Activated CD8-positive, alpha-beta T cell treated with anti-CD3 and anti-CD28 coated beads, Interleukin-2, amount 10 ng/mL, durations not matched to agents 7 days and 5 days (primary cell): ENCODE data around the gene RGS16. TPM values are rescaled to one million over a fixed set of nuclear protein-coding genes. Genes with fewer than 3 reads are reported as not detected.

Experiments used
- ATAC-seq: fragments of 150-1000 bp; cut with Tn5 transposase; one replicate; pipeline ENCODE4 v1.10.0; 2021; ENCODE audit warnings: moderate library complexity
- CTCF ChIA-PET: fragments of 350-600 bp; sonication (Branson Sonifier 250); formaldehyde crosslinking; loops from one replicate; lab custom pipeline; 2021; ENCODE audit warnings: antibody characterized with exemption; lab: Charles Lee
- POLR2A ChIA-PET: fragments of 350-600 bp; sonication (Branson Sonifier 250); formaldehyde crosslinking; loops from one replicate; lab custom pipeline; 2021; ENCODE audit warnings: antibody characterized with exemption; lab: Charles Lee
- DNase-seq: peaks from one replicate; pipeline ENCODE4 v3.0.0-alpha.2; 2020
- H3K27ac Mint-ChIP-seq: one replicate; pipeline ENCODE4 v1.8.0; 2021; ENCODE audit warnings: mild to moderate bottlenecking, mixed read lengths
- H3K27me3 Mint-ChIP-seq: one replicate; pipeline ENCODE4 v1.8.0; 2021; ENCODE audit warnings: low read depth, mixed read lengths
- H3K36me3 Mint-ChIP-seq: one replicate; pipeline ENCODE4 v1.8.0; 2021; ENCODE audit warnings: low read depth, mixed read lengths
- H3K4me1 Mint-ChIP-seq: one replicate; pipeline ENCODE4 v1.8.0; 2021; ENCODE audit warnings: low read depth, mixed read lengths
- H3K4me3 Mint-ChIP-seq: one replicate; pipeline ENCODE4 v1.8.0; 2021; ENCODE audit warnings: mild to moderate bottlenecking, mixed read lengths
- H3K9me3 Mint-ChIP-seq: one replicate; pipeline ENCODE4 v1.8.0; 2022; ENCODE audit warnings: mixed read lengths; ENCODE audit not compliant: insufficient read depth
- total RNA-seq, 2 experiments: library from RNA; stranded (reverse); gene quantifications; one replicate each; pipeline ENCODE4 v1.2.3, GENCODE V29; 2021

Gene RGS16
- total RNA-seq, 2 experiments from 2014 or later, result 0.63 to 0.66 TPM

DNA sequence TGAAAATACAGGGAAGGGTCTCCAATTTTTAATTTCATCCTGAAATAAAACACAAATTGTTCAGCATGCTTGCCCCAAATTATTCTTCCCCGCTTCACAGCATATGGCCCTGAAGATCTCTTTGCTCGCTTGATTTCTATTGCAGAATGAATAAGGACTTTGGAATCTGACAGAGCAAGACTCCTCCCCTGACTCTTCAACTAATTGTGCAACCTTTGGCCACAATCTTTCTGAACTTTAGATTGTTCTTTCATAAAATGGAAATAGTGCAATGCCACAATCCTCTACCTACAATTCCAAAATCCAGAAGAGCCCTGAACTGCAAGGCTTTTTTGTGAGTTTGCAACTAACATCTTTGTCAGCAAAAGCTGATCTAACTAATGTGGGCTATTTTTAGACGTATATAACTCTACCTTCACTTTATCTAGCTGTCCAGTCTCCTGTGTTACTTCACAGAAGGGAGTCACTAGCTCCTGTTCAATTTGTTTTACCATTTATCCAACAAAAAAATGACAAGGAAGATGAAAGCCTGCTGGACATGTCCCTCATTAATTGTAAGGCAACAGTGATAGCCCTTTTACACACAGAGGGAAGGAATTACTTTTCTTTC, 28.5 kb downstream of the RGS16 start:
- ATAC-seq, result no peak
- POLR2A ChIA-PET, result no interaction called here
- Mint-ChIP-seq H3K36me3 (peaks cover 40% of the 10 kb centered on the region), H3K9me3 (no peaks in the 10 kb centered on the region), H3K27ac (no peak overlapping the region), H3K27me3 (no peaks in the 10 kb centered on the region), H3K4me1 (no peaks in the 10 kb centered on the region), H3K4me3 (no peak overlapping the region)
- CTCF ChIA-PET, result interaction anchor here (1.1 kb wide), 1 partner anchor 13 kb away, joined by 3 read pairs; no protein-coding TSS in a partner anchor
- no peak for DNase-seq

DNA sequence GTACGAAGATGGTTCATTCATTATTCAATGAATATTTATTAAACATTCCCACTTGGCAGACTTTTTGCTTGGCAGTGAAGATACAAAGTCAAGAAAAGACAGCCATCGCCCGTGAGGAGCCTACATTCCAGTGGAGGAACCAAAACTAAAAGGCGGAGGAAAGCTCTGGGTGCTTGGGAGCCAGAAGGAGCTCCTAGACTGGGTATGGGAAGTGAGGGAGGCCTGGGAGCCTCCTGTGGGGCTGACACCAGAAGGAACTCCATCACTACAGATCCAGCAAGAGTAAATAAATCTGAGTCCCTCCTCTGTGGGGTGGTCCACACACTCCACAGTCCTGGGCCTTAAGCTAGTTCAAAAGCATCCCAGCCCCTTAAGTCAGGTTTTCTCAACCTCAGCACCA, 30.0 kb downstream of the RGS16 start:
- Mint-ChIP-seq H3K27me3 (no peaks in the 10 kb centered on the region), H3K4me1 (no peaks in the 10 kb centered on the region), H3K36me3 (peaks cover 30% of the 10 kb centered on the region), H3K4me3 (no peak overlapping the region), H3K27ac (no peak overlapping the region), H3K9me3 (no peaks in the 10 kb centered on the region)
- ChIA-PET CTCF (interaction anchor here (0.9 to 1.8 kb wide), 2 partner anchors 21 to 22 kb away, joined by 6 read pairs; no protein-coding TSS in a partner anchor), POLR2A (no interaction called here)
- ATAC-seq (no peak), DNase-seq (no peak)

DNA sequence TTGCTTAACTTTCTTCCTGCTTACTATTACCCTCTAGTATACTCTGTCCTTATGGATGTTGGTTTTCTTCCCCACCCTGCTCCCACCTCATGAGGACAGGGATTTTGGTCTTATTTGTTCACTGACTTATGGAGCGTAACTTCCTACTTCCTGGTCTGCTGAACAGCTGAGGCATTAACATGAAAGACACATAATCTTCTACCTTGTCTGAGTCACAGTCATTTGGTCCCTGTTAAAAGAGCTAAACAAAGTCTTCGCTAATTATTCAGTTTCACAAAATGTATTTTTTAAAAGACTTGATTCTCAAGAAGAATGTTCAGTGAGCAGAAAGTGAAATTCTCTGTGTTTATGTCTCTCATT, 33.6 kb downstream of the RGS16 start:
- ATAC-seq (no peak), DNase-seq (no peak)
- Mint-ChIP-seq H3K4me3 (no peak overlapping the region), H3K4me1 (no peaks in the 10 kb centered on the region), H3K27ac (no peak overlapping the region), H3K36me3 (peaks cover 11% of the 10 kb centered on the region), H3K9me3 (no peaks in the 10 kb centered on the region), H3K27me3 (no peaks in the 10 kb centered on the region)
- ChIA-PET CTCF (no interaction called here), POLR2A (no interaction called here)

DNA sequence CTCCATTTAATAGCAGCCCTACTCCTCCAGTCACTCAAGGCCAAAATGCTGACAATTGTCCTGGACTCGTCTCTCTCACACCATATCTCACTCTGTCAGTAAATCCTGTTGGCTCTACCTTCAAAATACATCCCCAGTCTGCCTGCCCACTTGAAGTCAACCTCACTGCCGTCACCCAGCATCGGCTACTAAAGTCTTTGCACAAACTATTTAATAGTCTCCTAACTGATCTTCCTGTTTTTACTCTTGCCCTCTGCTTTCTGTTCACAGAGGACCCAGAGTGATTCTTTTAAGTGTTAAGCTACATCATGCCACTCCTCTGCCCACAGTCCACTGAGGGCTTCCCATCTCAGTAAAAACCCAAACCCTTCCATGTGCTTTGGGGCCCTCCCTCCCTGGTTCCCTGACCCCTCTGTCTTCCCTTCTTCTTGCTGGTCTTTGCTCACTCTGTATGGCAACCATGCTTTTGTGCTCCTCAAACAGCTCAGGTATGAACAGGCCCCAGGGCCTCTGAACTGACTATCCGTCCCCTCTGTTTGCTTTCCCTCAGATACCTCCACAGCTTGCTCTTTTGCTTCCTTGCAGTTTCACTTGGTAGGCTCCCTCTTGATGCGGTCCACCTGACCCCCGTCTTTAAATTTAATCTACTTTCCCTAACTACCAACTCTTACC, 34.1 kb downstream of the RGS16 start:
- no peaks in the 10 kb centered on the region for H3K9me3 Mint-ChIP-seq
- ATAC-seq (no peak), DNase-seq (no peak)
- no peaks in the 10 kb centered on the region for H3K4me1 Mint-ChIP-seq
- no peak overlapping the region for H3K4me3 Mint-ChIP-seq
- H3K27me3 Mint-ChIP-seq, result peaks cover 3% of the 10 kb centered on the region
- ChIA-PET CTCF (no interaction called here), POLR2A (no interaction called here)
- peaks cover 6% of the 10 kb centered on the region for H3K36me3 Mint-ChIP-seq
- no peak overlapping the region for H3K27ac Mint-ChIP-seq

DNA sequence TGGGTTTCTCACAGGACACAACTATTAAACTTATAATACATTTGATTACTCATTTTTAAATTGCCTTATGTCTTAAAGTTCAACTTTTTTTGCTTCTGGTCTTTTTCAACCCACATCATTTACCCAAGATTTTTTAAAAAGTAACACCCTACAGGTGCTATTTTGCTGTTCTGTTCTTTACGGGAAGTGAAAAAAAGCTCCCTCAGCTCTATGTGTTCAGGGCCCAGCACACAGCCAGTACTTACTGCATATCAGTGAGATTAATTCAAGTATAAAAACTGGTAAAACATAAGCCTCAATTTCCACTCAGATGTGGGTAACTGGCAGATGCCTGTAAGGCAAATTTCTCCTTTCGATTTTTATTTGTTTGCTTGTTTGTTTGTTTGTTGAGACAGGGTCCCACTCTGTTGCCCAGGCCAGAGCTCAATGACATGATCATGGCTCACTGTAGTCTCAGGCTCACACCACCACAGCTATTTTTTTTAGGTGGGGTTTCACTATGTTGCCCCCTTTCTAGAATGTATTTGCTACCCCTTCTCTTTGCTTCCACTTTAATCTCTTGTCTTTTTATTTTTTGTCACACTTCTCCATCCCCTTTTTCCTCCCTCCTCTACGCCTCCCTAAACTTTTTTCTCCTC, 35.4 kb downstream of the RGS16 start:
- Mint-ChIP-seq H3K27ac (no peak overlapping the region), H3K4me3 (no peak overlapping the region), H3K27me3 (peaks cover 4% of the 10 kb centered on the region), H3K9me3 (no peaks in the 10 kb centered on the region), H3K4me1 (no peaks in the 10 kb centered on the region), H3K36me3 (no peaks in the 10 kb centered on the region)
- CTCF ChIA-PET, result no interaction called here
- POLR2A ChIA-PET, result no interaction called here
- ATAC-seq (no peak), DNase-seq (no peak)

DNA sequence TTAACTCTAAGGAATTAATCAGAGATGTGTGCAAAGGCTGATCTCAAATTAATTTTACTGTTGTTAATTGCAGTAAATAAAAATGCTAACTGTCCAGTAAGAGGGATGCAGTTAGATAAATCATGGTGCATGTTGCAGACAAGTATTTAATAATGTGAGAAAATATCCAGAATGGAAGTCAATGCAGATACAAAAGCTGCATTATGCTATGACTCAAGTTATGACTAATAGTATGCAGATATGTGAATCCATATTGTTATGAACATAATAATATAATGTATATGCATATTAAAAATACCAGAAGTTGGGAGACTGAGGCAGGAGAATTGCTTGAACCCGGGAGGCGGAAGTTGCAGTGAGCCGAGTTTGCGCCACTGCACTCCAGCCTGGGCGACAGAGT, 36.6 kb downstream of the RGS16 start:
- Mint-ChIP-seq H3K36me3 (no peaks in the 10 kb centered on the region), H3K9me3 (no peaks in the 10 kb centered on the region), H3K4me3 (no peak overlapping the region), H3K4me1 (no peaks in the 10 kb centered on the region), H3K27ac (no peak overlapping the region), H3K27me3 (peaks cover 4% of the 10 kb centered on the region)
- POLR2A ChIA-PET, result no interaction called here
- ATAC-seq (no peak), DNase-seq (no peak)
- CTCF ChIA-PET, result interaction anchor here (1.9 kb wide), 1 partner anchor 217 kb away, joined by 4 read pairs; no protein-coding TSS in a partner anchor

DNA sequence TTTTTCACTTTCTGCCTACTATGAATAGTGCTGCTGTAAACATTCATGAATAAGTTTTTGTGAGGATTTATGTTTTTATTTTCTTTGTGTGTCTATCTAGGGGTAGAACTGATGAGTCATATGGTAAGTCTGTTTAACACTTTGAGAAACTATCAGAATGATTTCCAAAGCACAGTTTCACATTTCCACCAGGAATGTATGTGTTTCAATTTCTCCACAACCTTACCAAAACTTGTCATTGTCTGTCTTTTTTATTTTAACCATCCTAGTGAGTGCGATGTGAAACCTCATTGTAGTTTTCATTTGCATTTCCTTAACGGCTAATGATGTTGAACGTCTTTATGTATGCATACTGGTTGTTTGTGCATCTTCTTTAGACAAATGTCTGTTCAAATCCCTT, 38.7 kb downstream of the RGS16 start:
- no peak overlapping the region for H3K27ac Mint-ChIP-seq
- ATAC-seq (no peak), DNase-seq (no peak)
- POLR2A ChIA-PET, result no interaction called here
- no peaks in the 10 kb centered on the region for H3K4me1 Mint-ChIP-seq
- no peak overlapping the region for H3K4me3 Mint-ChIP-seq
- peaks cover 4% of the 10 kb centered on the region for H3K27me3 Mint-ChIP-seq
- CTCF ChIA-PET, result no interaction called here
- H3K9me3 Mint-ChIP-seq, result no peaks in the 10 kb centered on the region
- no peaks in the 10 kb centered on the region for H3K36me3 Mint-ChIP-seq

DNA sequence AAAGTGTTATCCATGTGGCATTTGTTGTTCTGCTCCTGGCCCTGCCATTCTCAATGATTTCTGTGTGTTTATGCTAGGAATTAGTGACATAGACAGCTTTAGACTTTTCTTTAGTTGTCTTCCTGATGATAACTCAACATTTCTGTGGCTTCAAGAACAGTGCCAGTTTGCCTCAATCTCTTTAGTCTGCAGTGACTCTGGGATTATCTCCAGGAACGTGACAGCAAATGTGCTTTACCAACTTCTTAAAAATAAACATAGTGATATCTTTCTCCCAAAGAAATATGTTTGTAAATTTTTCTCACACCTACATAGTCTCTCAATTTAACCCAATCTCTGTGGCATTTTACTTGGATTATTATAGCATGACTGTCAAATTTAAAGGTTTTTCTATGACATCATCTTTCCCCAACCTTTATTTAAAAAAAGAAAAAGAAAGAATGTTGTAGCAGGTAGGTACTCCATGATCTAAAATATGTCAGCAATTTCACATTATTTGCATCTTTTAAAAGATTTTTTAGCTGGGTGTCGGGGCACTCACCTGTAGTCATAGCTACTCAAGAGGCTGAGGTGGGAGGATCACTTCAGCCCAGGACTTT, 39.7 kb downstream of the RGS16 start:
- POLR2A ChIA-PET, result no interaction called here
- CTCF ChIA-PET, result interaction anchor here (1.7 kb wide), 1 partner anchor 24 kb away, joined by 3 read pairs; no protein-coding TSS in a partner anchor
- no peak overlapping the region for H3K4me3 Mint-ChIP-seq
- H3K27me3 Mint-ChIP-seq, result peaks cover 4% of the 10 kb centered on the region
- no peaks in the 10 kb centered on the region for H3K9me3 Mint-ChIP-seq
- no peak for DNase-seq
- H3K4me1 Mint-ChIP-seq, result no peaks in the 10 kb centered on the region
- no peaks in the 10 kb centered on the region for H3K36me3 Mint-ChIP-seq
- no peak overlapping the region for H3K27ac Mint-ChIP-seq
- no peak for ATAC-seq

DNA sequence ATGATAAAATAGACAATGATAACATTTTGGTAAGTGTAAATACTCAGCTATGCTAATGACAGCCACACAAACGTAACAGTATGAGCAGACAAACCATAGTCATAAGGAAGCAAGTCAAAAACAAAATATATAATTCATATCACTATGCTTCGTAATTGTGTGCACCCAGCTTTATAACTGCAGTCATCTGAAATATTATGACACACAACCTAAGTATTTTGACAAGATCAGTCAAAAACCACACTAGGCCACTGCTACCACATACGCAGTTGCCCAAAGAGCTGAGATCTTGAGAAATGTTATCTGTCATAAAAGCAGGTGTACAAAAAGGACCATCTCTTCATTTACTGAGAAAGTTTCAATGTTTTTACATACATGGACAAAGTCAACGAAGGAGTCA, 41.1 kb downstream of the RGS16 start:
- ATAC-seq (no peak), DNase-seq (no peak)
- no peaks in the 10 kb centered on the region for H3K9me3 Mint-ChIP-seq
- no peaks in the 10 kb centered on the region for H3K4me1 Mint-ChIP-seq
- no peaks in the 10 kb centered on the region for H3K36me3 Mint-ChIP-seq
- peaks cover 4% of the 10 kb centered on the region for H3K27me3 Mint-ChIP-seq
- no peak overlapping the region for H3K4me3 Mint-ChIP-seq
- POLR2A ChIA-PET, result no interaction called here
- CTCF ChIA-PET, result interaction anchor here (1.3 kb wide), 1 partner anchor 9 kb away, joined by 3 read pairs; no protein-coding TSS in a partner anchor
- H3K27ac Mint-ChIP-seq, result no peak overlapping the region

DNA sequence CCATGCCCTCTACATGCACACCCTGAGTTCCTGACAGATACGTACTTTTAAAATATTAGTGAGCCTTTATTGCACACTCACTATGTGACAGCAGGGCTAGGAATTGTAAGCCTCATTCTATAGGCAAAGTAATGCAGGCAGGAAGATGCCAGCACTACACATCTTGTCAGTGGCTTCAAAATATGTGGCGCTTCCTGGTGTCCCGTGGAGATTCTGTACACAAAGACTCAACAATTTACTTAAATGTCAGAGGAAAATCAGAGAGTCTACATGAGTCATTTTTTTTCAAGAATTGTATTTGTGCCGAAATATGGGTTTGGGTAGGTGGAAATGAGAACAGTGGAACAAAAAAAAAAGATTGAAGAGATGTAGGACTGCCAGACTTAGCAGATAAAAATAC, 42.7 kb downstream of the RGS16 start:
- no peak for ATAC-seq

DNA sequence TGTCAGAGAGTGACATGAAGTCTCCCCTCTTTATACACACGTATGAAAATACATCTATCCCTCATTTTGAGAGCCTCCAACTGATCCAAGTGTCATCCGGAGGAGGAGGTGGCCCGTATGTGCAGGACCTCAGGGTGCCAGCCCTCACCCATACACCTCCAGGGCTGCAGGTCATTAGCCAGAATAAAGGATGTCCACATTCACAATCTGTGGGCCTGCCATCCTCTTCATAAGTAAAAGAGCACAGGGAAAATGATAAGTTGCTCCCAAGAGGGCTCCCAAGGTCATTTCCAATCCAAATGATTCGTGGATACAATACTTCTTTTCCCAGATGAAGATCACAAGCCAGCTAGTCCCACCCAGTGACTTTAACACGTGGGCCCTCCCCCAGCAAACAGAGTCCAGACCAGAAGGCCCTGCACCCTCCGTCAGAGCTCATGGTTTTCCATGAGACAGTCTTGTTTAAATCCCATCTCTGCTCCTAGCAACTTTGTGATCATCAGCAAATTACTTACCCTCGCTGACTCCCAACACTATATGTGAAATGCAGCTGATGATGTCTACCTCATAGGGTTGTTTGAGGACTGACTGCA, 43.7 kb downstream of the RGS16 start:
- H3K4me1 Mint-ChIP-seq, result no peaks in the 10 kb centered on the region
- H3K36me3 Mint-ChIP-seq, result no peaks in the 10 kb centered on the region
- DNase-seq (no peak), ATAC-seq (no peak)
- H3K27ac Mint-ChIP-seq, result no peak overlapping the region
- CTCF ChIA-PET, result no interaction called here
- H3K4me3 Mint-ChIP-seq, result no peak overlapping the region
- H3K9me3 Mint-ChIP-seq, result no peaks in the 10 kb centered on the region
- H3K27me3 Mint-ChIP-seq, result peaks cover 4% of the 10 kb centered on the region
- POLR2A ChIA-PET, result no interaction called here

More for the DNA sequence above, 42.7 kb downstream of the RGS16 start:
- Mint-ChIP-seq H3K27me3 (peaks cover 4% of the 10 kb centered on the region), H3K36me3 (no peaks in the 10 kb centered on the region), H3K4me1 (no peaks in the 10 kb centered on the region), H3K27ac (no peak overlapping the region), H3K9me3 (no peaks in the 10 kb centered on the region), H3K4me3 (no peak overlapping the region)
- CTCF ChIA-PET, result no interaction called here
- no peak for DNase-seq
- POLR2A ChIA-PET, result interaction anchor here (0.7 kb wide), 1 partner anchor 68 kb away, joined by 3 read pairs; no protein-coding TSS in a partner anchor
